GM23248 (cell line): ENCODE measurements around the gene ZNF22.

Source experiments
- EZH2 ChIP-seq: fragments of 200-600 bp; sonication (generic); IDR thresholded peaks from 2 replicates; pipeline ENCODE4 v1.6.1; 2018; ENCODE audit warnings: antibody characterized with exemption, mild to moderate bottlenecking; ENCODE audit not compliant: insufficient read depth, poor library complexity, severe bottlenecking
- EZH2phosphoT487 ChIP-seq: fragments of 200-600 bp; sonication (generic); IDR thresholded peaks from 2 replicates; pipeline ENCODE4 v1.6.1; 2018; ENCODE audit warnings: antibody characterized with exemption, moderate library complexity, mild to moderate bottlenecking, low read depth; ENCODE audit not compliant: insufficient read depth

DNA sequence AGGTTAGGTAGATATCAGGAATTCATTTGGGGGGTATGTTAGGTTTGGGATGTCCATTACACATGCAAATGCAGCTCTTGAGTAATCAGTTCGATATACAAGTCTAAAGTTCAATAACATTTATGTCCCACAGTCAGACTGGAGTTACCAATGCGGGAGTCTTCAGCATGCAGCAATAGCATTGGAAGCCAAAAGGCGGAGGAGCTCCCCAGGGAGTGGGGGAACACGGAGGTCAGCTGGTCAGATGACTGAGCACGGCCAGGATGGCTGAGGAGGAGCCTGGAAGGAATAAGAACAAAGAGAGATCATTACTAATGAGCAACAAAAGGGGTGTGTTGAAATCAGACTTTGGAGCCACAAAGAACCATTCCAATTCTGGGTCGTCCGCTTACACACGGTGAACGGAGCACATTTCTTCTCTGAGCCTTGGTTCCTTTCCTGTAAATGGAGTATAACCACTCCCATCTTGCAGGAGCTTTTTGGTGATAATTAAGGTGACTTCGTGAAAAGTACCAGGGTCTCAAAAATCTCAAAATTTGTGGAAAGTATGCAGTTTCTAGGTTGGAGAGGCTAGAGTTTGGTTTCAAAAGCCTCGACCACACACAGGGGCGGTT lies 478 bp upstream of the ZNF22 start:
- TF ChIP-seq EZH2phosphoT487 (no peak), EZH2 (no peak)
